Measurements from ENCODE around the gene CACHD1.

The CACHD1 gene

GRCh38 chr1:64470665-64471217, 812 bp downstream of the CACHD1 start:
- TF ChIP-seq, protein P1, sequence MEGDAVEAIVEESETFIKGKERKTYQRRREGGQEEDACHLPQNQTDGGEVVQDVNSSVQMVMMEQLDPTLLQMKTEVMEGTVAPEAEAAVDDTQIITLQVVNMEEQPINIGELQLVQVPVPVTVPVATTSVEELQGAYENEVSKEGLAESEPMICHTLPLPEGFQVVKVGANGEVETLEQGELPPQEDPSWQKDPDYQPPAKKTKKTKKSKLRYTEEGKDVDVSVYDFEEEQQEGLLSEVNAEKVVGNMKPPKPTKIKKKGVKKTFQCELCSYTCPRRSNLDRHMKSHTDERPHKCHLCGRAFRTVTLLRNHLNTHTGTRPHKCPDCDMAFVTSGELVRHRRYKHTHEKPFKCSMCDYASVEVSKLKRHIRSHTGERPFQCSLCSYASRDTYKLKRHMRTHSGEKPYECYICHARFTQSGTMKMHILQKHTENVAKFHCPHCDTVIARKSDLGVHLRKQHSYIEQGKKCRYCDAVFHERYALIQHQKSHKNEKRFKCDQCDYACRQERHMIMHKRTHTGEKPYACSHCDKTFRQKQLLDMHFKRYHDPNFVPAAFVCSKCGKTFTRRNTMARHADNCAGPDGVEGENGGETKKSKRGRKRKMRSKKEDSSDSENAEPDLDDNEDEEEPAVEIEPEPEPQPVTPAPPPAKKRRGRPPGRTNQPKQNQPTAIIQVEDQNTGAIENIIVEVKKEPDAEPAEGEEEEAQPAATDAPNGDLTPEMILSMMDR (IDR thresholded peaks at IDR 0.05; ENCODE audit: control insufficient read depth, insufficient read depth, low read depth, low read length, missing control alignments) = no peak
- no peak for DNase-seq (ENCODE audit: low read depth)
- H3K4me3 ChIP-seq (ENCODE audit: control insufficient read depth, low read depth, low read length) = peak overlapping the region; percentile 75

- DNase-seq (ENCODE audit: low read depth) = no peak
- peak overlapping the region; percentile 75 for H3K4me3 ChIP-seq (ENCODE audit: control insufficient read depth, low read depth, low read length)
- TF ChIP-seq, protein P1 (IDR thresholded peaks at IDR 0.05; ENCODE audit: control insufficient read depth, insufficient read depth, low read depth, low read length, missing control alignments) = no peak
Observed at GRCh38 chr1:64471218-64472039, 1.5 kb downstream of the CACHD1 start.

GRCh38 chr1:64472040-64472376, 2.1 kb downstream of the CACHD1 start:
- TF ChIP-seq, protein P1 (IDR thresholded peaks at IDR 0.05; ENCODE audit: control insufficient read depth, insufficient read depth, low read depth, low read length, missing control alignments) = no peak
- no peak for DNase-seq (ENCODE audit: low read depth)
- peak overlapping the region; percentile 75 for H3K4me3 ChIP-seq (ENCODE audit: control insufficient read depth, low read depth, low read length)

DNA sequence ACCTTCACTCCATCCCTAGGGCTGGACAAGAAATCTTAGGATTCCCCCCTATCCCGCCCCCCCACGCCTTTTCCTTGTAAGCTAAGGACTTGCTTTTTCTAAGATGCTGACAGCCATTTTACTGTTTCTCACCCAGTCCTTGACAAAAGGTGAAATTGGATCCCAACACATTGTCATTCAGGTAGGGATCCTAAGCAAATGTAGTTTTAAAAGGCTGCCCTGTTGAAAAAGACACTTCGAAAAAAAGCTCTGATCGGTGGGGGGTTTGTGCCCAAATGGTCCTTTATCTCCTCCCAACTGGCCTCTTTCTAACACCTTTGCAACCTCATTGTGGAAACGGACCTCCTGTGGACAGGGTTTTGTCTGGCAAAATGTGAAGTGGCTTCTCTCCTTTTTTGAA, 2.9 kb downstream of the CACHD1 start:
- no peak for DNase-seq (ENCODE audit: low read depth)
- no peak overlapping the region for H3K4me3 ChIP-seq (ENCODE audit: control insufficient read depth, low read depth, low read length)
- TF ChIP-seq, protein P1 (IDR thresholded peaks at IDR 0.05; ENCODE audit: control insufficient read depth, insufficient read depth, low read depth, low read length, missing control alignments) = no peak

- no peak overlapping the region for H3K4me3 ChIP-seq (ENCODE audit: control insufficient read depth, low read depth, low read length)
- no peak for DNase-seq (ENCODE audit: low read depth)
- TF ChIP-seq, protein P1 (IDR thresholded peaks at IDR 0.05; ENCODE audit: control insufficient read depth, insufficient read depth, low read depth, low read length, missing control alignments) = no peak
Observed at GRCh38 chr1:64473367-64473766, 3.4 kb downstream of the CACHD1 start.

GRCh38 chr1:64474133-64474532, 4.2 kb downstream of the CACHD1 start:
- no peak for DNase-seq (ENCODE audit: low read depth)
- no peak overlapping the region for H3K4me3 ChIP-seq (ENCODE audit: control insufficient read depth, low read depth, low read length)
- TF ChIP-seq, protein P1 (IDR thresholded peaks at IDR 0.05; ENCODE audit: control insufficient read depth, insufficient read depth, low read depth, low read length, missing control alignments) = no peak

Measured in AG09309 (cell line).